HEK293 (cell line): ENCODE measurements around the gene RTTN.

Experiments used
- FEZF1 ChIP-seq: fragments of 450-650 bp; formaldehyde crosslinking; IDR thresholded peaks from 2 replicates; pipeline ENCODE4 v1.5.1; 2016; ENCODE audit warnings: missing biosample characterization, missing genetic modification characterization
- GLIS2 ChIP-seq: fragments of 450-650 bp; formaldehyde crosslinking; IDR thresholded peaks from 2 replicates; pipeline ENCODE4 v1.5.1; 2016; ENCODE audit warnings: missing biosample characterization, missing genetic modification characterization
- KLF9 ChIP-seq: fragments of 450-650 bp; formaldehyde crosslinking; IDR thresholded peaks from 2 replicates; pipeline ENCODE4 v1.5.1; 2016; ENCODE audit warnings: missing biosample characterization, missing genetic modification characterization, low read depth
- MYNN ChIP-seq: fragments of 450-650 bp; formaldehyde crosslinking; IDR thresholded peaks from 2 replicates; pipeline ENCODE4 v1.5.1; 2016; ENCODE audit warnings: missing biosample characterization, missing genetic modification characterization, borderline replicate concordance
- OVOL3 ChIP-seq: fragments of 450-650 bp; formaldehyde crosslinking; IDR thresholded peaks from 2 replicates; pipeline ENCODE4 v1.5.1; 2016; ENCODE audit warnings: missing biosample characterization, missing genetic modification characterization
- PRDM10 ChIP-seq: fragments of 450-650 bp; formaldehyde crosslinking; IDR thresholded peaks from 2 replicates; pipeline ENCODE4 v1.5.1; 2016; ENCODE audit warnings: missing biosample characterization, missing genetic modification characterization
- PRDM6 ChIP-seq: fragments of 450-650 bp; formaldehyde crosslinking; IDR thresholded peaks from 2 replicates; pipeline ENCODE4 v1.5.1; 2017; ENCODE audit warnings: missing biosample characterization, missing genetic modification characterization
- SALL2 ChIP-seq: fragments of 450-650 bp; formaldehyde crosslinking; IDR thresholded peaks from 2 replicates; pipeline ENCODE4 v1.5.0; 2017; ENCODE audit warnings: missing biosample characterization, mild to moderate bottlenecking, missing genetic modification characterization, borderline replicate concordance
- SP7 ChIP-seq: fragments of 450-650 bp; formaldehyde crosslinking; IDR thresholded peaks from 2 replicates; pipeline ENCODE4 v1.5.1; 2016; ENCODE audit warnings: missing biosample characterization, missing genetic modification characterization
- ZBTB17 ChIP-seq: fragments of 450-650 bp; formaldehyde crosslinking; IDR thresholded peaks from 2 replicates; pipeline ENCODE4 v1.5.1; 2016; ENCODE audit warnings: missing biosample characterization, missing genetic modification characterization
- ZNF148 ChIP-seq: fragments of 450-650 bp; formaldehyde crosslinking; IDR thresholded peaks from 2 replicates; pipeline ENCODE4 v1.5.0; 2017; ENCODE audit warnings: missing biosample characterization, missing genetic modification characterization, borderline replicate concordance
- ZNF223 ChIP-seq: fragments of 450-650 bp; formaldehyde crosslinking; IDR thresholded peaks from 2 replicates; pipeline ENCODE4 v1.5.1; 2016; ENCODE audit warnings: missing biosample characterization, missing genetic modification characterization
- ZNF23 ChIP-seq: fragments of 450-650 bp; formaldehyde crosslinking; IDR thresholded peaks from 2 replicates; pipeline ENCODE4 v1.5.1; 2016; ENCODE audit warnings: missing biosample characterization, missing genetic modification characterization, borderline replicate concordance
- ZNF239 ChIP-seq: fragments of 450-650 bp; formaldehyde crosslinking; IDR thresholded peaks from 2 replicates; pipeline ENCODE4 v1.5.1; 2016; ENCODE audit warnings: missing biosample characterization, missing genetic modification characterization
- ZNF274 ChIP-seq, 2 experiments: fragments of 200-500 bp in 1 of 2; fragments of 450-650 bp in 1 of 2; sonication (Bioruptor generic) in 1 of 2; formaldehyde crosslinking in 1 of 2; IDR thresholded peaks; 2 replicates each; pipeline versions ENCODE4 v1.5.1 to v1.6.1; 2014 to 2016; ENCODE audit warnings: borderline replicate concordance in 1 of 2, inconsistent platforms in 1 of 2, low read length in 1 of 2, missing biosample characterization in 1 of 2, missing genetic modification characterization in 1 of 2
- ZNF302 ChIP-seq: fragments of 450-650 bp; formaldehyde crosslinking; IDR thresholded peaks from 2 replicates; pipeline ENCODE4 v1.5.1; 2016; ENCODE audit warnings: missing biosample characterization, missing genetic modification characterization, low read depth
- ZNF324 ChIP-seq: fragments of 450-650 bp; formaldehyde crosslinking; IDR thresholded peaks from 2 replicates; pipeline ENCODE4 v1.5.1; 2016; ENCODE audit warnings: missing biosample characterization, missing genetic modification characterization
- ZNF404 ChIP-seq: fragments of 450-650 bp; formaldehyde crosslinking; IDR thresholded peaks from 2 replicates; pipeline ENCODE4 v1.5.1; 2017; ENCODE audit warnings: missing biosample characterization, missing genetic modification characterization
- ZNF518A ChIP-seq: fragments of 450-650 bp; formaldehyde crosslinking; conservative IDR thresholded peaks from 2 replicates; pipeline ENCODE4 v1.5.1; 2016; ENCODE audit warnings: low read depth, missing biosample characterization, missing genetic modification characterization
- ZNF560 ChIP-seq: fragments of 450-650 bp; formaldehyde crosslinking; IDR thresholded peaks from 2 replicates; pipeline ENCODE4 v1.5.1; 2017; ENCODE audit warnings: missing biosample characterization, missing genetic modification characterization, borderline replicate concordance
- ZNF600 ChIP-seq: fragments of 450-650 bp; formaldehyde crosslinking; IDR thresholded peaks from 2 replicates; pipeline ENCODE4 v1.5.1; 2016; ENCODE audit warnings: missing biosample characterization, missing genetic modification characterization
- ZNF623 ChIP-seq: fragments of 450-650 bp; formaldehyde crosslinking; IDR thresholded peaks from 2 replicates; pipeline ENCODE4 v1.5.1; 2016; ENCODE audit warnings: missing biosample characterization, missing genetic modification characterization
- ZNF660 ChIP-seq: fragments of 450-650 bp; IDR thresholded peaks from 2 replicates; pipeline ENCODE4 v1.5.1; 2018; ENCODE audit warnings: missing biosample characterization, mild to moderate bottlenecking, missing genetic modification characterization
- ZNF76 ChIP-seq: fragments of 450-650 bp; formaldehyde crosslinking; IDR thresholded peaks from 2 replicates; pipeline ENCODE4; 2016; ENCODE audit warnings: low read depth, missing biosample characterization, missing genetic modification characterization, borderline replicate concordance
- ZSCAN23 ChIP-seq: fragments of 450-650 bp; formaldehyde crosslinking; IDR thresholded peaks from 2 replicates; pipeline ENCODE4 v1.5.1; 2016; ENCODE audit warnings: missing biosample characterization, missing genetic modification characterization

RTTN gene

GRCh38 chr18:70205421-70206397, at the start of gene RTTN (continued):
- TF ChIP-seq ZNF23 (tag by site-specific recombination): peak; percentile 17; the same call in 1 of the 2 replicates
- TF ChIP-seq PRDM6 (tag by site-specific recombination): no peak
- no peak for TF ChIP-seq ZNF404 (tag by site-specific recombination)
- TF ChIP-seq ZNF600: peak; percentile 72; the same call in 1 of the 2 replicates
- peak; percentile 57 for TF ChIP-seq ZNF623 (tag by site-specific recombination)
- peak; percentile 58; the same call in 1 of the 2 replicates for TF ChIP-seq ZNF239 (tag by site-specific recombination)
- TF ChIP-seq ZNF560 (tag by site-specific recombination): no peak
- TF ChIP-seq ZNF302 (tag by site-specific recombination): no peak
- peak; percentile 96 for TF ChIP-seq ZBTB17 (tag by site-specific recombination)
- 0 out of 2 replicates have a peak, but pooled peaks have one; percentile 65 for TF ChIP-seq ZNF148 (tag by site-specific recombination)
- TF ChIP-seq GLIS2 (tag by site-specific recombination): peak; percentile 64
- no peak for TF ChIP-seq SALL2
- peak; percentile 84 for TF ChIP-seq ZNF518A (tag by site-specific recombination)
- TF ChIP-seq ZNF274 (IDR thresholded peaks at IDR 0.05; ENCODE audit: low read length): no peak
- no peak for TF ChIP-seq ZNF274 (tag by site-specific recombination; IDR thresholded peaks at IDR 0.05; ENCODE audit: borderline replicate concordance)
- peak; percentile 94 for TF ChIP-seq ZNF660 (tag by site-specific recombination)
- TF ChIP-seq SP7 (tag by site-specific recombination): peak; percentile 95
- TF ChIP-seq ZNF324 (tag by site-specific recombination): peak; percentile 99
- 0 out of 2 replicates have a peak, but pooled peaks have one; percentile 55 for TF ChIP-seq ZNF223 (tag by site-specific recombination)
- TF ChIP-seq PRDM10 (tag by site-specific recombination): peak; percentile 89
- peak; percentile 60; the same call in 1 of the 2 replicates for TF ChIP-seq MYNN
- peak; percentile 89 for TF ChIP-seq OVOL3
- TF ChIP-seq ZSCAN23 (tag by site-specific recombination): peak; percentile 79
- TF ChIP-seq KLF9: peak; percentile 73
- peak; percentile 58 for TF ChIP-seq FEZF1 (tag by site-specific recombination)
- TF ChIP-seq ZNF76 (tag by site-specific recombination): peak; percentile 98
